HG02981 (cell line): ENCODE data around the gene PMPCA.

Experiments used
- ATAC-seq: cut with Tn5 transposase; IDR thresholded peaks from one replicate; pipeline ENCODE4 v1.9.1; 2021; ENCODE audit warnings: mild to moderate bottlenecking, moderate library complexity; ENCODE audit not compliant: unreplicated experiment

PMPCA gene

DNA sequence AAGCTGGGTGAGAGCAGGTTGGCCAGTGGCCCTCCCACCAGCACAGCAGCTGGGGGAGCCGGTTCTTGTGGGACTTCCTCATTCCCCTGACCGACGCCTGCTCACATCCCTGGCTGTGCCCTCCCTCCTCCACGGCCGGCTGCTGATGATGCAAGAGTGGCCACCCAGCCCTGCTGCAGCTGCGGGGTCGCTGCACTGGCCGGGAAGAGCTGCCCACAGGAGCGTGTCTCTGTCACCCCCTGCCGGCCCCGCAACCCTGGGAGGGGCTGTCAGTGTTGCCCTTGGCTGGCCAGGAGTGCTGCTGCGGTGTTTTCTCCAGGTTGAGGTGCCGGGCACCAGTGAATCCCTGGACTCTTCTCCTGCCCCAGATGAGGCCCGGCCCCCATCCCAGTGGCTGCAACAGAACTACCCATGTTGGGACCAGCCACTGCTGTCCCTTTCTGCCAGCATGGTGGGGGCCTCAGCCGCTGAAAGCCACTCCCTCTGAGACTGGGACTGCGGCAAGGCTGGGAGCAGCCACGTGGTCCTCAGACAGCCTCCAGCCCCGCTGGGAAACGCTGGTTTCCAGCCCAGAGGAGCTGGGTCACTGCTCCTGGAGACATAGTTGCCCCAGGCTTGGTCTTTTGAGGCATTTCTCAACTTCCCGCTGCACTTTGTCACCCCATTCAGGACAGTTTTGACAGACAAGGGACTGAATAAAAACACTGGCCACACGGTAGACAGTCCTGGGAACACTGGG lies 37.7 kb upstream of the PMPCA start:
- ATAC-seq, result no peak

GRCh38 chr9:136373300-136374182 lies 36.9 kb upstream of the PMPCA start, which contains the start of gene CARD9:
Gene CARD9, minus strand, starts transcription at chr9:136373669. Its CDS starts 1,591 bp downstream, at chr9:136372078.
- ATAC-seq, result no peak

DNA sequence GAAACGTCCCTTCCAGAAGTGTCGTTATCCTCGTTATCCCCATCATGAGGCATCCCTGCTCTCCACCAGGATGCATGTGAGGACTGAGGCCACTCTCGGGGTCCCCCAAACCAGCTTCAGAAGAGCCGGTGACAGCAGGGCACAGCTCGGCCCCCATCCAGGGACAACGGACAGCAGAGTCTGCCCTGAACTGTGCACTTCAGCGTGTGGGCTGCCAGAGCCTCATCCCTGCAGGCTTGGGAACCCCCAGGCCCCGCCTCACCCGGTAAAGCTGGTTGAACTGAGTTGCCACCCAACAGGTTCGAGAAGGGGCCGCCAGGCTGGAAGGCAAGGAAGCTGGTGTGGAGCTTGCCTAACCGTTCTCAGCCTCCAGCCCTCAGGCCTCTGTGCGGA lies 36.3 kb upstream of the PMPCA start:
- no peak for ATAC-seq

DNA sequence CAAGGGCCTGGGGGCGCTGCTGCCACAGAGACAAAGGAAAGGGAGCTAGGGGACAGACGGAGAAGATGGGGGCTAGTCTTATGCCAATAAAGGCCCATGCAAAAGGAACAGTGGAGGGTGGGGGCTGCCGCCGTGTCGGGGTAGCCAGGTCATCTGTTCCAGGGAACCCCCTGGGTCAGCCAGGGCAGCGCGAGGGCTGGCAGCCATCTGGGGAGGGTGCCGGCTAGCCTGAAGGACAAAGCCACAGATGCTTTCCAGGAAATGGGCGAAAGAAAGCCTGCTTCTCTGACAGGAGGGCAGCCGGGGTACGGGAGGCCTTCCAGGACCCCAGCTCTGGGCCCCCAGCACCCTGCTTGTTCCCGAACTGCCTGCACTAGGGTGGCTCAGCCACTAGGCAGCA lies 35.4 kb upstream of the PMPCA start:
- no peak for ATAC-seq

- no peak for ATAC-seq
Measured at GRCh38 chr9:136376457-136376856, 34.0 kb upstream of the PMPCA start.

DNA sequence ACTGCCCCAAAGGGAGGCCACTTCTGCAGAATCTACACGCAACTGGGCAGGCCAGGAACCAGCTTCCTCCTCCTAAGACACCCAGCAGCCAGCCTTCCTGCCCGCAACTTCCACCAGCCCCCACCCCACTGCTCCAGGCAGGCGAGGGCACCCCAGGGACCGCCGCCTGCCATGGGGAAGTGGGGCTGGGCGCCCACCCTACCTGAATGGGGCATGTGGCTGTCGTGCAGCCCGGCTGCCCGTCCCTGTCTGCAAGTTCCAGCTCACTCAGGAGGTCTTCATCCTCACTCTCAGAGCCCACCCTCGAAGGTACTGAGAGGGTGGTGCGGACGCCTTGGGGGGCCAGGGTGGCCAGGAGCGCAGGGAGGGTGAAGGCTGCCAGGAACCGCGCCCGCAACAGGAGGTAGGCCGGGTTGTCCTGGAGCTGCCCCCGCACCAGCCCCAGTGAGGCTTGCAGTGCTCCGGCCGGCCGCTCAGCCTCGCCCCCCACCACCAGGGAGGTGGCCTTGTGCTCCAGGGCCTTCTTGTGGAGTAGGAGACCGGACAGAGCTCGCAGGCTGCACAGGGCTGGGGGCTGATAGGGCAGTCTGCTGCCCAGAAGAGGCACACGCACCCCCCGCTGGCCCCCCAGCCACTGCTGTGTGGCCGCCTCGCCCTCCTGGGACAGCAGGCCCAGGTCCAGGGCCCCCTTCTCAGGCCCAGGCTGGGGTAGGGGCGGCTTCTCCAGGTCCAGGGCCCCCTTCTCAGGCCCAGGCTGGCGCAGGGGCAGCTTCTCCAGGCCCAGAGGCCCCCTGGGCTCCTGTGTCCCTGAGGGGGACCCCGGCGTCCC lies 32.9 kb upstream of the PMPCA start:
- no peak for ATAC-seq

DNA sequence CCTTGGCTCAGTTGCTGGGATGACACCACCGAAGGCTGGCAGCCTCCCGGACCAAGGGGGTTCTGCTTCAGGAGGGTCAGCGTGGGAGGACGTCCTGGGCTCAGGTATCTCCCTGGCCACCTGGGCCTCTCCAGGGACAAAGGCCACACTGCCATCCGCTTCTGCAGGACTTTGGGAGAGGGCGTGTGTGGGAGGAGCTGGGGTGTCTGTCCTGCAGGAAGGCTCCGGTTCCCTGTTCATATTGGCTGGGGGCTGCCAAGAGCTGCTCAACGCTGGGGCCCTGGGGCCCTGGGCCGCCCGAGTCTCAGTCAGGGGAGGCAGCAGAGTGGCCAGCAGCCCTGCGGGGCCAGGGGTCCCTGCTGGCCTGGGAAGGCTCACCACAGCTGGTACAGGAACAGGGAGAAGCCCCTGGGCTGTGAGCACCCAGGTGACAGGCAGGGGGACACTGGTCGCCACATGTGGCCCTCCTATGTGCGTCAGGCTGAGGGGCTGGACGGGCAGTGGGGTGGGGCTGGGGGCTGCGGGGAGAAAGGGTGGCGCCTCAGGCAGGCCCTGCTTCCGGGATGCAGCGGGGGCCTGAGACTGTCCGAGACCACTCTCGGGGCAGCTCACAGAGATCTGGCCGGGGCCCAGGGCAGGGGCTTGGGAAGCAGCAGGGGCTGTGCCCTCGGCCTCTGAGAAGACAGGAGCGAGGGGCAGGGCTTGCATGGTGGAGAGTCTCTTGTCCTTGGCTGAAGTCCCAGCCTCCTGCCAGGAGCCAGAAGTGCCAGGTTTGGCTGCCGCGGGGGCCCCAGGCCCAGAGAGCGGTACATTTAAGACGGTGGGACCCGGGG lies 32.1 kb upstream of the PMPCA start:
- no peak for ATAC-seq

GRCh38 chr9:136379003-136379287 lies 31.5 kb upstream of the PMPCA start:
- ATAC-seq, result no peak

DNA sequence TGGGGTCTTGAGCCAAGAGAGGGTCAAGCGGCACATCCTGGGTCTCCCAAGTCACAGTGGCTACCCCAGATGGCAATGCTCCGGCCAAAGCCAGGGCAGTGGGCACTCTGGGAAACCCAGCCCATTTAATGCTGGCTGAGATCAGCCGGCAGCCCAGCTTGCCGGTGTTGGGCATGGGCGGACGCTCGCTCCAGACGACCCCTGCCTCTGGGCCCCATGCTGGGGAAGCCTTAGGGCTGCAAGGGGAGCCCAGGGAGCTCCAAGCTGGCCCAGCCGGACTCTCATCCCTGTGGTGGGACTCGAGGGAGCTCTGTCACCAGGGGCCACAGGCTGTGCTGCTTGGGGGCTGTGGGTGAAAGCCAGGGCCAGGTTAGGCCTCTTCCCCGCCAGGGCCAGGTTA lies 31.1 kb upstream of the PMPCA start:
- no peak for ATAC-seq

DNA sequence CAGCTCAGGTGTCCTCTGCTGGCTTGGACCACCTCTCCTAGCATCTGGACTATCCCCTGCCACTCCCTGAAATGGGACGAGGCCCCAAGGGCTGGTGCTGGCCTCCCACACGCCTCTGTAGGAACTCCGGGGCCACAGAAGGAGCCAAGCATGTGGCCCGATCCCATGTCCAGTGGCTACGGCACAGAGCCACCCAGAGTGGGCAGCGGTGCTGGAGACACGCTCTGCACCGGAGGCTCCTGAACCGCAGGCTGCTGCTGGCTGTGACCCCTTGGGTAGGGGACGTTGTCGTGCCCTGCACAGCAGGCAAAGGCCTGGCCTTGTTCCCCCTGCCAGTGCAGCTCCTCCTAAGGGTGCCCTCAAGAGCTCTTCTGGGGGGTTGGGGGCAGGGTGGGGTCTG lies 30.6 kb upstream of the PMPCA start:
- no peak for ATAC-seq

DNA sequence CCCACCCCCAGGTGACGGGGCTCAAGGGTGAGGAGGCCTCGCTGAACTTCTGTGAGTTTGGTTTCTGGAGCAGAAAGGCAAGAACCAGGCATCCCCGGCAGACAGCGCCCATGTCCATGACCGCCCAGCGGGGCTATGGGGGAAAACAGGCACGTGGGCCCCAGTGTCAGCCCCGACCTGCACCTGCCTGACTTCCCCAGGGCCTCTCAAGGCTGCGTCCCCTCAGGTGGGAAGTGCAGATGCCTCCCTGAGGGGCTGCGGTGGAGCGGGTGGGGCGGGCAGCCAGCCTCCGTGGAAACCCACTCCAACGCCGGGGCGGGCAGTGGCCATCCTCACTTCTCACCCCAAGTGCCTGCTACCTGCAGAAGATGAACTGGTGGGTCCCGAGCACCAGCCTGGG lies 30.1 kb upstream of the PMPCA start:
- no peak for ATAC-seq

- no peak for ATAC-seq
Measured at GRCh38 chr9:136381311-136381710, 29.1 kb upstream of the PMPCA start.

DNA sequence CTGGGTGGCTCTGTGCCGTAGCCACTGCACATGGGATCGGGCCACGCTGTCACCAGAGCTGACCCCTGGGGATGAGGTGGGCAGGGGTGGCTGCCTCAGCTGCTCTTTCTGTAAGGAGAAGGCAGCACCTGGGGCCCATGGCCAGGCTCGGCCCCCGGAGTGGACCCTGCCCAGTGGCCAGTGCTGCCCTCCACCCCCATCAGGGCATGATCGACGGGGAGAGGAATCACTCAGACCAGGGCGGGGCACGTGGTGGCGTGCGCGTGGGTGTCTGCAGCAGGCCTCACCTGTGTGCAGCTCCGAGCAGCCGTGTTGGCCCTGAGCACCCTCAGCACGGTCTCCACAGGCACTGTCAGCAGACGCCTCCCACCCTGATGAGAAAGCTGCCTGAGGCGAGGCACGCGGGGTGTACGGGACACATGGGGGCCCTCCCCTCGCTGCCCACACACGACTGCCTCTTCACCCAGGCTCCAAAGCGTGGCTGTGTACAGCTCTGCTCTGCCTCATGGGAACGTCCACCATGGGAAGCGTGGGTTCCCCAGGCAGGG lies 28.4 kb upstream of the PMPCA start:
- ATAC-seq, result no peak

- ATAC-seq, result no peak
Measured at GRCh38 chr9:136383436-136383835, 27.0 kb upstream of the PMPCA start.

DNA sequence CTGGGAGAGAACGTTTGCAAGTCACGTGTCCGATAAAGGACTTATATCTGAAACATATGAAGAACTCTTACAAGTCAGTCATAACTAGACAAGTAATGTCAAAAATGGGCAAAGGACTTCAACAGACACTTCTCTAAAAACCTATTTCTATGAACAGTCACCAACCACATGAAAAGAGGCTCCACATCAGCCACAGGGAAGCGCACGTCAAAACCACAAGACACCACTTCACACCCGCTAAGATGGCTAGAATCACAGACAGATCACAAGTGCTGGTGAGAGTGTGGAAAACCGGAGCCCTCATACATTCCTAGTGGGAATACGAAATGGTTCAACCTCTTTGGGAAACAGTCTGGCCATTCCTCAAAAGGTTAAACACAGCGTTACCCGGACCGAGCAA lies 25.4 kb upstream of the PMPCA start:
- no peak for ATAC-seq

GRCh38 chr9:136386018-136386417 lies 24.4 kb upstream of the PMPCA start:
- ATAC-seq, result no peak

GRCh38 chr9:136387217-136387616 lies 23.2 kb upstream of the PMPCA start:
- no peak for ATAC-seq

GRCh38 chr9:136389396-136389795 lies 21.1 kb upstream of the PMPCA start:
- no peak for ATAC-seq

- no peak for ATAC-seq
Measured at GRCh38 chr9:136391737-136392537, 18.5 kb upstream of the PMPCA start.
